ENCODE data around the gene FHOD3.

- TF ChIP-seq CTCF (IDR thresholded peaks at IDR 0.05) (no peak), EP300 (IDR thresholded peaks at IDR 0.05) (peak in 1 of 2 donors; percentile 15)
These were observed 282.8 kb downstream of the FHOD3 start for GRCh38 chr18:36580266-36580665.
